NB4 (cell line): ENCODE results near the gene DRD3.

Experiments
- DNase-seq: peaks from one replicate; pipeline ENCODE4 v3.0.0; 2010; ENCODE audit warnings: low read depth
- H3K4me3 ChIP-seq: one replicate; pipeline ENCODE4 v1.5.1; 2011; ENCODE audit warnings: mild to moderate bottlenecking, low read depth, low read length, moderate library complexity
- CTCF ChIP-seq: IDR thresholded peaks from one replicate; pipeline ENCODE4 v1.5.1; 2012; ENCODE audit warnings: low read depth, low read length
- MAX ChIP-seq: IDR thresholded peaks from 2 replicates; pipeline ENCODE4 v1.6.1; 2011; ENCODE audit warnings: low read depth, low read length
- MYC ChIP-seq: IDR thresholded peaks from 2 replicates; pipeline ENCODE4 v1.6.1; 2011; ENCODE audit warnings: low read depth, low read length
- POLR2A ChIP-seq: IDR thresholded peaks from 2 replicates; pipeline ENCODE4 v1.6.1; 2011; ENCODE audit warnings: mild to moderate bottlenecking; ENCODE audit not compliant: insufficient read length; ENCODE audit errors: extremely low read depth

DRD3 gene

GRCh38 chr3:114221165-114221880 is 42.5 kb upstream of the DRD3 start:
- DNase-seq, result no peak
- TF ChIP-seq CTCF (no peak), POLR2A (no peak), MYC (no peak), MAX (no peak)
- H3K4me3 ChIP-seq, result no peak overlapping the region

GRCh38 chr3:114219741-114220140 is 40.9 kb upstream of the DRD3 start:
- no peak for TF ChIP-seq CTCF
- TF ChIP-seq MAX, result no peak
- TF ChIP-seq MYC, result no peak
- TF ChIP-seq POLR2A, result no peak
- DNase-seq, result no peak

GRCh38 chr3:114218578-114219185 is 39.8 kb upstream of the DRD3 start:
- no peak for DNase-seq
- TF ChIP-seq POLR2A (no peak), MYC (no peak), CTCF (no peak), MAX (no peak)

More at GRCh38 chr3:114219741-114220140, 40.9 kb upstream of the DRD3 start:
- no peak overlapping the region for H3K4me3 ChIP-seq

GRCh38 chr3:114218006-114218405 is 39.2 kb upstream of the DRD3 start:
- H3K4me3 ChIP-seq, result no peak overlapping the region
- DNase-seq, result no peak
- TF ChIP-seq MYC, result no peak
- no peak for TF ChIP-seq POLR2A
- TF ChIP-seq CTCF, result no peak
- no peak for TF ChIP-seq MAX

More at GRCh38 chr3:114218578-114219185, 39.8 kb upstream of the DRD3 start:
- no peak overlapping the region for H3K4me3 ChIP-seq

- TF ChIP-seq CTCF (no peak), POLR2A (no peak), MAX (no peak), MYC (no peak)
- no peak overlapping the region for H3K4me3 ChIP-seq
- DNase-seq, result no peak
Measured at GRCh38 chr3:114217266-114217665, 38.4 kb upstream of the DRD3 start.
